ENCODE data around the gene USH2A. TPM values are rescaled to one million over a fixed set of nuclear protein-coding genes. Genes with fewer than 3 reads are reported as not detected.

Gene USH2A
- polyA plus RNA-seq, 3 donors = not detected

GRCh38 chr1:215673943-215674342, 749.3 kb downstream of the USH2A start:
- Histone ChIP-seq H2AFZ (ENCODE audit: insufficient read depth, low read depth, low read length, poor library complexity, severe bottlenecking) (no peak overlapping the region), H3K9ac (ENCODE audit: insufficient read depth, low read length, poor library complexity, severe bottlenecking) (no peak overlapping the region), H3K27me3 (ENCODE audit: control insufficient read depth in 2 of 2, insufficient read depth in 2 of 2, low read length in 2 of 2) (no peaks in the 10 kb centered on the region), H3K9me3 (replicated peaks in 1 of 2; ENCODE audit: control insufficient read depth in 1 of 2, insufficient read depth in 1 of 2, low read length in 2 of 2) (no peaks in the 10 kb centered on the region), H3K4me3 (replicated peaks in 1 of 3; ENCODE audit: low read depth in 2 of 3, low read length in 3 of 3) (no peak overlapping the region), H4K20me1 (ENCODE audit: insufficient read depth, low read length) (no peaks in the 10 kb centered on the region), H3K79me2 (ENCODE audit: insufficient read depth, low read length) (no peaks in the 10 kb centered on the region), H3K4me2 (replicated peaks; ENCODE audit: extremely low read depth, low read length, poor library complexity, severe bottlenecking) (no peak overlapping the region), H3K27ac (ENCODE audit: low read depth in 1 of 2, low read length in 2 of 2) (no peak overlapping the region), H3K4me1 (ENCODE audit: control insufficient read depth in 1 of 2, insufficient read depth in 2 of 2, low read length in 2 of 2) (no peaks in the 10 kb centered on the region), H3K36me3 (replicated peaks in 1 of 2; ENCODE audit: control insufficient read depth in 1 of 2, insufficient read depth in 2 of 2, low read length in 2 of 2) (no peaks in the 10 kb centered on the region)
- H3K4me3 Mint-ChIP-seq = no peak overlapping the region
- WGBS (ENCODE audit: insufficient coverage) = 83% methylated on average over 1 of the region's 4 CpGs
- H3K27ac Mint-ChIP-seq = peak overlapping the region in 1 of 7 donors; percentile 7
- TF ChIP-seq, protein P1, sequence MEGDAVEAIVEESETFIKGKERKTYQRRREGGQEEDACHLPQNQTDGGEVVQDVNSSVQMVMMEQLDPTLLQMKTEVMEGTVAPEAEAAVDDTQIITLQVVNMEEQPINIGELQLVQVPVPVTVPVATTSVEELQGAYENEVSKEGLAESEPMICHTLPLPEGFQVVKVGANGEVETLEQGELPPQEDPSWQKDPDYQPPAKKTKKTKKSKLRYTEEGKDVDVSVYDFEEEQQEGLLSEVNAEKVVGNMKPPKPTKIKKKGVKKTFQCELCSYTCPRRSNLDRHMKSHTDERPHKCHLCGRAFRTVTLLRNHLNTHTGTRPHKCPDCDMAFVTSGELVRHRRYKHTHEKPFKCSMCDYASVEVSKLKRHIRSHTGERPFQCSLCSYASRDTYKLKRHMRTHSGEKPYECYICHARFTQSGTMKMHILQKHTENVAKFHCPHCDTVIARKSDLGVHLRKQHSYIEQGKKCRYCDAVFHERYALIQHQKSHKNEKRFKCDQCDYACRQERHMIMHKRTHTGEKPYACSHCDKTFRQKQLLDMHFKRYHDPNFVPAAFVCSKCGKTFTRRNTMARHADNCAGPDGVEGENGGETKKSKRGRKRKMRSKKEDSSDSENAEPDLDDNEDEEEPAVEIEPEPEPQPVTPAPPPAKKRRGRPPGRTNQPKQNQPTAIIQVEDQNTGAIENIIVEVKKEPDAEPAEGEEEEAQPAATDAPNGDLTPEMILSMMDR (IDR thresholded peaks at IDR 0.05) = no peak
- no peaks in the 10 kb centered on the region for H3K27me3 Mint-ChIP-seq (ENCODE audit: low read depth in 3 of 3)
- no peaks in the 10 kb centered on the region for H3K4me1 Mint-ChIP-seq
- intact Hi-C loops (cut with micrococcal nuclease) = no loop called here
- H3K36me3 Mint-ChIP-seq = no peaks in the 10 kb centered on the region
- no peak for DNase-seq
- H3K9me3 Mint-ChIP-seq = peaks cover 0 to 2% (median 0%) of the 10 kb centered on the region in 7 donors

GRCh38 chr1:215672482-215672881, 750.8 kb downstream of the USH2A start:
- DNase-seq = no peak
- Mint-ChIP-seq H3K27me3 (ENCODE audit: low read depth in 3 of 3) (no peaks in the 10 kb centered on the region), H3K4me3 (no peak overlapping the region), H3K36me3 (no peaks in the 10 kb centered on the region), H3K4me1 (no peaks in the 10 kb centered on the region), H3K9me3 (peaks cover 0 to 4% (median 0%) of the 10 kb centered on the region in 7 donors), H3K27ac (no peak overlapping the region)
- Histone ChIP-seq H3K4me3 (replicated peaks in 1 of 3; ENCODE audit: low read depth in 2 of 3, low read length in 3 of 3) (no peak overlapping the region), H3K27ac (ENCODE audit: low read depth in 1 of 2, low read length in 2 of 2) (no peak overlapping the region), H3K9me3 (replicated peaks in 1 of 2; ENCODE audit: control insufficient read depth in 1 of 2, insufficient read depth in 1 of 2, low read length in 2 of 2) (no peaks in the 10 kb centered on the region), H3K4me1 (ENCODE audit: control insufficient read depth in 1 of 2, insufficient read depth in 2 of 2, low read length in 2 of 2) (no peaks in the 10 kb centered on the region), H3K79me2 (ENCODE audit: insufficient read depth, low read length) (no peaks in the 10 kb centered on the region), H3K36me3 (replicated peaks in 1 of 2; ENCODE audit: control insufficient read depth in 1 of 2, insufficient read depth in 2 of 2, low read length in 2 of 2) (no peaks in the 10 kb centered on the region), H3K9ac (ENCODE audit: insufficient read depth, low read length, poor library complexity, severe bottlenecking) (no peak overlapping the region), H2AFZ (ENCODE audit: insufficient read depth, low read depth, low read length, poor library complexity, severe bottlenecking) (no peak overlapping the region), H4K20me1 (ENCODE audit: insufficient read depth, low read length) (no peaks in the 10 kb centered on the region), H3K4me2 (replicated peaks; ENCODE audit: extremely low read depth, low read length, poor library complexity, severe bottlenecking) (no peak overlapping the region), H3K27me3 (ENCODE audit: control insufficient read depth in 2 of 2, insufficient read depth in 2 of 2, low read length in 2 of 2) (no peaks in the 10 kb centered on the region)
- no CpG with 5 or more reads among the region's 2 CpGs for WGBS (ENCODE audit: insufficient coverage)
- intact Hi-C loops (cut with micrococcal nuclease) = no loop called here
- TF ChIP-seq, protein P1 (IDR thresholded peaks at IDR 0.05) = no peak
